AG10803 (cell line): ENCODE measurements around the gene INAVA.
"Not testable (repeated sequence)": the region's sequence is repeated elsewhere in the genome, so short reads cannot be mapped to it uniquely, and the experiment has no call there.

Experiments
- DNase-seq: peaks from one replicate; pipeline ENCODE4 v3.0.0; 2010; ENCODE audit warnings: low read depth
- H3K4me3 ChIP-seq: 2 replicates; pipeline ENCODE4 v1.5.1; 2011; ENCODE audit warnings: mild to moderate bottlenecking, low read length, control low read depth
- CTCF ChIP-seq: conservative IDR thresholded peaks from 2 replicates; pipeline ENCODE4 v1.5.1; 2011; ENCODE audit warnings: mild to moderate bottlenecking, low read length, control low read depth, inconsistent platforms

INAVA gene

GRCh38 chr1:200963076-200963475, 68.4 kb downstream of the INAVA start:
- TF ChIP-seq CTCF = no peak
- DNase-seq = no peak
- H3K4me3 ChIP-seq = no peak overlapping the region

- not testable (repeated sequence) for DNase-seq, H3K4me3 ChIP-seq
These were observed 69.2 kb downstream of the INAVA start for GRCh38 chr1:200963888-200964287.
